HepG2 (cell line): ENCODE measurements around the gene SEMA3C. TPM values are rescaled to one million over a fixed set of nuclear protein-coding genes. Genes with fewer than 3 reads are reported as not detected.

ENCODE experiments used
- ATAC-seq: fragments of 200-7000 bp; cut with Tn5 transposase; 3 replicates; pipeline ENCODE4 v1.9.1; 2020; ENCODE audit warnings: mild to moderate bottlenecking, moderate library complexity
- BruUV-seq: library from RNA; stranded (reverse); fragments of 400-500 nt; replicated peaks from 2 replicates; lab custom pipeline; 2021; lab: Mats Ljungman, UMichigan
- CTCF ChIA-PET: fragments of 300-600 bp; formaldehyde crosslinking; extraction: SDS; loops from one replicate; lab custom pipeline; 2021; ENCODE audit warnings: low total read pairs, inconsistent platforms, low intra/inter-chr PET ratio; lab: Yijun Ruan, JAX
- POLR2A ChIA-PET: fragments of 350-600 bp; sonication (Branson Sonifier 250); formaldehyde crosslinking; loops from one replicate; lab custom pipeline; 2020; ENCODE audit warnings: antibody characterized with exemption, inconsistent platforms; lab: Yijun Ruan, JAX
- DNase-seq: peaks from one replicate; pipeline ENCODE4 v3.0.0-alpha.2; 2015; ENCODE audit warnings: low spot score
- FAIRE-seq: peaks from 3 replicates; lab custom pipeline; 2011; peaks lifted over from hg19 to GRCh38; lab: Jason Lieb, UNC
- H2AFZ ChIP-seq: one replicate; pipeline ENCODE4 v1.6.1; 2011; ENCODE audit warnings: low read length, inconsistent platforms
- H3K27ac ChIP-seq: fragments of 300-600 bp; 3 replicates; pipeline ENCODE4 v1.8.0; 2011; ENCODE audit warnings: mixed run types, mild to moderate bottlenecking, mixed read lengths, low read length, inconsistent platforms; ENCODE audit not compliant: insufficient read depth; ENCODE audit errors: extremely low read length
- H3K27me3 ChIP-seq, 2 experiments: fragments of 200-600 bp in 1 of 2; 2 replicates in 1 of 2; 3 replicates in 1 of 2; pipeline versions ENCODE4 v1.6.0 to v1.8.0; 2011; ENCODE audit warnings: low read length in 2 of 2, mild to moderate bottlenecking in 2 of 2, moderate library complexity in 2 of 2, inconsistent platforms in 1 of 2; ENCODE audit not compliant: insufficient read depth in 2 of 2, control insufficient read depth in 1 of 2
- H3K36me3 ChIP-seq, 2 experiments: fragments of 200-600 bp in 1 of 2; replicated peaks in 1 of 2; 2 replicates in 1 of 2; 3 replicates in 1 of 2; pipeline versions ENCODE4 v1.5.1 to v1.8.0; 2011; ENCODE audit warnings: low read length in 2 of 2, inconsistent platforms in 1 of 2; ENCODE audit not compliant: insufficient read depth in 2 of 2, control insufficient read depth in 1 of 2
- H3K4me1 ChIP-seq: 2 replicates; pipeline ENCODE4 v1.5.1; 2012; ENCODE audit warnings: low read length, inconsistent platforms; ENCODE audit not compliant: insufficient read depth
- H3K4me2 ChIP-seq: 2 replicates; pipeline ENCODE4 v1.6.0; 2011; ENCODE audit warnings: low read depth, low read length, inconsistent platforms
- H3K4me3 ChIP-seq, 3 experiments: fragments of 200-600 bp in 1 of 3; sonication (generic), shearing (Covaris generic) in 1 of 3; replicated peaks in 1 of 3; 2 replicates each; pipeline ENCODE4 v1.5.1; 2011 to 2016; ENCODE audit warnings: low read length in 3 of 3, inconsistent platforms in 2 of 3, low read depth in 2 of 3, mild to moderate bottlenecking in 2 of 3, control low read depth in 1 of 3, mixed read lengths in 1 of 3; ENCODE audit not compliant: insufficient read depth in 1 of 3
- H3K79me2 ChIP-seq: one replicate; pipeline ENCODE4 v1.6.1; 2011; ENCODE audit warnings: low read length, inconsistent platforms; ENCODE audit not compliant: insufficient read depth
- H3K9ac ChIP-seq: 2 replicates; pipeline ENCODE4 v1.6.0; 2011; ENCODE audit warnings: mild to moderate bottlenecking, low read depth, low read length, inconsistent platforms; ENCODE audit not compliant: insufficient read depth
- H3K9me3 ChIP-seq: 2 replicates; pipeline ENCODE4 v1.5.1; 2012; ENCODE audit warnings: mild to moderate bottlenecking, low read length
- H4K20me1 ChIP-seq: 2 replicates; pipeline ENCODE4 v1.6.0; 2011; ENCODE audit warnings: inconsistent platforms, mild to moderate bottlenecking, low read length, moderate library complexity; ENCODE audit not compliant: insufficient read depth
- AGO1 ChIP-seq: fragments of 200-400 bp; formaldehyde crosslinking; IDR thresholded peaks from 2 replicates; pipeline ENCODE4 v1.6.1; 2017; ENCODE audit warnings: mild to moderate bottlenecking, low read depth, low read length, moderate library complexity; ENCODE audit not compliant: poor library complexity, severe bottlenecking
- ARHGAP35 ChIP-seq: sonication (generic); formaldehyde crosslinking; IDR thresholded peaks from 2 replicates; pipeline ENCODE4 v1.9.0; 2022; ENCODE audit warnings: mild to moderate bottlenecking, inconsistent platforms, moderate library complexity, missing genetic modification reagents, borderline replicate concordance
- FOXC1 ChIP-seq: sonication (generic); formaldehyde crosslinking; IDR thresholded peaks from 2 replicates; pipeline ENCODE4 v1.8.0; 2022; ENCODE audit warnings: mild to moderate bottlenecking, missing genetic modification reagents, borderline replicate concordance
- JUNB ChIP-seq: sonication (generic); formaldehyde crosslinking; IDR thresholded peaks from 2 replicates; pipeline ENCODE4 v1.8.0; 2022; ENCODE audit warnings: missing genetic modification reagents, mild to moderate bottlenecking, borderline replicate concordance
- KDM5B ChIP-seq: sonication (generic); formaldehyde crosslinking; IDR thresholded peaks from 2 replicates; pipeline ENCODE4 v1.4.0; 2020; ENCODE audit warnings: missing genetic modification reagents, mild to moderate bottlenecking, borderline replicate concordance
- RBAK ChIP-seq: sonication (generic); formaldehyde crosslinking; IDR thresholded peaks from 2 replicates; pipeline ENCODE4 v1.5.1; 2020; ENCODE audit warnings: mild to moderate bottlenecking, missing genetic modification reagents
- RXRB ChIP-seq: IDR thresholded peaks from 2 replicates; pipeline ENCODE4 v1.6.1; 2016; ENCODE audit warnings: borderline replicate concordance, missing genetic modification reagents, missing compliant biosample characterization
- YY1 ChIP-seq: IDR thresholded peaks from 2 replicates; pipeline ENCODE4 v1.6.1; 2011; ENCODE audit warnings: low read length, low read depth, moderate library complexity, mild to moderate bottlenecking; ENCODE audit not compliant: insufficient read depth, insufficient replicate concordance
- ZNF839 ChIP-seq: sonication (generic); formaldehyde crosslinking; IDR thresholded peaks from 2 replicates; pipeline ENCODE4 v1.4.0; 2020; ENCODE audit warnings: missing genetic modification reagents, mild to moderate bottlenecking, borderline replicate concordance
- WGBS: methylation state at CpG from one replicate; pipeline ENCODE4 v1.1.6; 2017; ENCODE audit warnings: low lambda C conversion rate; 5-methylcytosine and 5-hydroxymethylcytosine counted together
- in situ Hi-C: cut with HindIII; loops from 2 replicates; pipeline ENCODE4 v1.10.0; 2017; ENCODE audit warnings: low pct_unique_long_range_greater_than_20kb; ENCODE audit not compliant: extremely low pct_ligation_motif_present
- intact Hi-C: fragments of 100-400 bp; cut with micrococcal nuclease; formaldehyde crosslinking; loops from one replicate; pipeline ENCODE4 v1.10.0; 2022; ENCODE audit not compliant: unreplicated experiment
- polyA plus RNA-seq, 8 experiments: library from polyadenylated mRNA; depleted of rRNA in 3 of 8; stranded (reverse) in 7 of 8; unstranded in 1 of 8; fragments of >200 nt; fragmentation: Illumina TruSeq in 4 of 8; extraction: Trizol in 4 of 8; gene quantifications; 2 replicates each; pipeline versions ENCODE4 v1.2.1 to v1.2.3, GENCODE V29; 2011 to 2016; ENCODE audit warnings: low read depth in 4 of 8, missing spikeins in 1 of 8, mixed read lengths in 1 of 8; ENCODE audit not compliant: insufficient read depth in 1 of 8
- total RNA-seq, 5 experiments: library from RNA; depleted of rRNA; stranded (reverse); fragments of >200 nt; fragmentation: Illumina TruSeq; extraction: Trizol; gene quantifications; 2 replicates each; pipeline ENCODE4 v1.2.3, GENCODE V29; 2016; ENCODE audit warnings: low read depth in 1 of 5
- TF ChIP-seq, protein P1 (sequence below): sonication (generic); formaldehyde crosslinking; IDR thresholded peaks from 2 replicates; pipeline ENCODE4 v1.4.0; 2020; ENCODE audit warnings: mild to moderate bottlenecking, missing genetic modification reagents
- TF ChIP-seq, protein P2 (sequence below): fragments of 450-650 bp; IDR thresholded peaks from 2 replicates; pipeline ENCODE4 v1.6.1; 2017
- TF ChIP-seq, protein P3 (sequence below): sonication (generic); formaldehyde crosslinking; IDR thresholded peaks from 2 replicates; pipeline ENCODE4 v1.8.0; 2022; ENCODE audit warnings: mild to moderate bottlenecking, missing genetic modification reagents, borderline replicate concordance
- TF ChIP-seq, protein P4 (sequence below): sonication (generic); formaldehyde crosslinking; IDR thresholded peaks from 2 replicates; pipeline ENCODE4 v1.5.0; 2020; ENCODE audit warnings: missing genetic modification reagents
- TF ChIP-seq, protein P5 (sequence below): sonication (generic); formaldehyde crosslinking; IDR thresholded peaks from 2 replicates; pipeline ENCODE4 v1.4.0; 2020; ENCODE audit warnings: missing genetic modification reagents

The SEMA3C gene
- total and polyA plus RNA-seq, 2 of the 13 experiments (the other 11 are each of a cell fraction or from before 2014, with no cell fraction given): 0.05 to 0.13 TPM

DNA sequence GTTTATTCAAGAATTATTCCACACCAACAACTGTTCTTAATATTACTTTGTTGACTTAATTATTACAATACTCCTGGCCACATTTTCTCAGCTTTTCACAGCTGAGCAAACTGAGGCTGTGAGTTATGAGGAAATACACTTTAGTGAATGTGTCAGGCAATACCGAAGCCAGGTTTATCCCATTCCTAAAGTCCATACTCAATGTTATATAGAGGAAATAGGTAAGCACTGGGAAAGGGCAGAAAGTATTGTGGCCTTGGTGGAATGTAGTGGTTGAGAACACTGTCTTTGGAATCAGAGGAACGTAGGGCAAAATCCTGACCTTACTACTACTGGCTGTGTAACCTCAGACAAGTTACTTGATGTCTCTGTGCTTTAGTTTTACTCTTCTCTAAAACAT is 169.6 kb downstream of the SEMA3C start:
- in situ Hi-C loops: no loop called here
- no peak for ATAC-seq
- TF ChIP-seq RXRB (no peak), AGO1 (no peak), JUNB (no peak), YY1 (no peak), FOXC1 (no peak), KDM5B (no peak), ARHGAP35 (no peak), ZNF839 (no peak), RBAK (CRISPR knock-in tag) (no peak)
- TF ChIP-seq, protein P1, sequence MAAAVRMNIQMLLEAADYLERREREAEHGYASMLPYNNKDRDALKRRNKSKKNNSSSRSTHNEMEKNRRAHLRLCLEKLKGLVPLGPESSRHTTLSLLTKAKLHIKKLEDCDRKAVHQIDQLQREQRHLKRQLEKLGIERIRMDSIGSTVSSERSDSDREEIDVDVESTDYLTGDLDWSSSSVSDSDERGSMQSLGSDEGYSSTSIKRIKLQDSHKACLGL (CRISPR knock-in tag): no peak
- TF ChIP-seq, protein P2, sequence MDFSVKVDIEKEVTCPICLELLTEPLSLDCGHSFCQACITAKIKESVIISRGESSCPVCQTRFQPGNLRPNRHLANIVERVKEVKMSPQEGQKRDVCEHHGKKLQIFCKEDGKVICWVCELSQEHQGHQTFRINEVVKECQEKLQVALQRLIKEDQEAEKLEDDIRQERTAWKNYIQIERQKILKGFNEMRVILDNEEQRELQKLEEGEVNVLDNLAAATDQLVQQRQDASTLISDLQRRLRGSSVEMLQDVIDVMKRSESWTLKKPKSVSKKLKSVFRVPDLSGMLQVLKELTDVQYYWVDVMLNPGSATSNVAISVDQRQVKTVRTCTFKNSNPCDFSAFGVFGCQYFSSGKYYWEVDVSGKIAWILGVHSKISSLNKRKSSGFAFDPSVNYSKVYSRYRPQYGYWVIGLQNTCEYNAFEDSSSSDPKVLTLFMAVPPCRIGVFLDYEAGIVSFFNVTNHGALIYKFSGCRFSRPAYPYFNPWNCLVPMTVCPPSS: no peak
- TF ChIP-seq, protein P3, sequence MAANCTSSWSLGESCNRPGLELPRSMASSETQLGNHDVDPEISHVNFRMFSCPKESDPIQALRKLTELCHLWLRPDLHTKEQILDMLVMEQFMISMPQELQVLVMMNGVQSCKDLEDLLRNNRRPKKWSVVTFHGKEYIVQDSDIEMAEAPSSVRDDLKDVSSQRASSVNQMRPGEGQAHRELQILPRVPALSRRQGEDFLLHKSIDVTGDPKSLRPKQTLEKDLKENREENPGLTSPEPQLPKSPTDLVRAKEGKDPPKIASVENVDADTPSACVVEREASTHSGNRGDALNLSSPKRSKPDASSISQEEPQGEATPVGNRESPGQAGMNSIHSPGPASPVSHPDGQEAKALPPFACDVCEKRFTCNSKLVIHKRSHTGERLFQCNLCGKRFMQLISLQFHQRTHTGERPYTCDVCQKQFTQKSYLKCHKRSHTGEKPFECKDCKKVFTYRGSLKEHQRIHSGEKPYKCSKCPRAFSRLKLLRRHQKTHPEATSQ: no peak
- TF ChIP-seq, protein P4, sequence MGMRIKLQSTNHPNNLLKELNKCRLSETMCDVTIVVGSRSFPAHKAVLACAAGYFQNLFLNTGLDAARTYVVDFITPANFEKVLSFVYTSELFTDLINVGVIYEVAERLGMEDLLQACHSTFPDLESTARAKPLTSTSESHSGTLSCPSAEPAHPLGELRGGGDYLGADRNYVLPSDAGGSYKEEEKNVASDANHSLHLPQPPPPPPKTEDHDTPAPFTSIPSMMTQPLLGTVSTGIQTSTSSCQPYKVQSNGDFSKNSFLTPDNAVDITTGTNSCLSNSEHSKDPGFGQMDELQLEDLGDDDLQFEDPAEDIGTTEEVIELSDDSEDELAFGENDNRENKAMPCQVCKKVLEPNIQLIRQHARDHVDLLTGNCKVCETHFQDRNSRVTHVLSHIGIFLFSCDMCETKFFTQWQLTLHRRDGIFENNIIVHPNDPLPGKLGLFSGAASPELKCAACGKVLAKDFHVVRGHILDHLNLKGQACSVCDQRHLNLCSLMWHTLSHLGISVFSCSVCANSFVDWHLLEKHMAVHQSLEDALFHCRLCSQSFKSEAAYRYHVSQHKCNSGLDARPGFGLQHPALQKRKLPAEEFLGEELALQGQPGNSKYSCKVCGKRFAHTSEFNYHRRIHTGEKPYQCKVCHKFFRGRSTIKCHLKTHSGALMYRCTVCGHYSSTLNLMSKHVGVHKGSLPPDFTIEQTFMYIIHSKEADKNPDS (CRISPR knock-in tag): no peak
- TF ChIP-seq, protein P5, sequence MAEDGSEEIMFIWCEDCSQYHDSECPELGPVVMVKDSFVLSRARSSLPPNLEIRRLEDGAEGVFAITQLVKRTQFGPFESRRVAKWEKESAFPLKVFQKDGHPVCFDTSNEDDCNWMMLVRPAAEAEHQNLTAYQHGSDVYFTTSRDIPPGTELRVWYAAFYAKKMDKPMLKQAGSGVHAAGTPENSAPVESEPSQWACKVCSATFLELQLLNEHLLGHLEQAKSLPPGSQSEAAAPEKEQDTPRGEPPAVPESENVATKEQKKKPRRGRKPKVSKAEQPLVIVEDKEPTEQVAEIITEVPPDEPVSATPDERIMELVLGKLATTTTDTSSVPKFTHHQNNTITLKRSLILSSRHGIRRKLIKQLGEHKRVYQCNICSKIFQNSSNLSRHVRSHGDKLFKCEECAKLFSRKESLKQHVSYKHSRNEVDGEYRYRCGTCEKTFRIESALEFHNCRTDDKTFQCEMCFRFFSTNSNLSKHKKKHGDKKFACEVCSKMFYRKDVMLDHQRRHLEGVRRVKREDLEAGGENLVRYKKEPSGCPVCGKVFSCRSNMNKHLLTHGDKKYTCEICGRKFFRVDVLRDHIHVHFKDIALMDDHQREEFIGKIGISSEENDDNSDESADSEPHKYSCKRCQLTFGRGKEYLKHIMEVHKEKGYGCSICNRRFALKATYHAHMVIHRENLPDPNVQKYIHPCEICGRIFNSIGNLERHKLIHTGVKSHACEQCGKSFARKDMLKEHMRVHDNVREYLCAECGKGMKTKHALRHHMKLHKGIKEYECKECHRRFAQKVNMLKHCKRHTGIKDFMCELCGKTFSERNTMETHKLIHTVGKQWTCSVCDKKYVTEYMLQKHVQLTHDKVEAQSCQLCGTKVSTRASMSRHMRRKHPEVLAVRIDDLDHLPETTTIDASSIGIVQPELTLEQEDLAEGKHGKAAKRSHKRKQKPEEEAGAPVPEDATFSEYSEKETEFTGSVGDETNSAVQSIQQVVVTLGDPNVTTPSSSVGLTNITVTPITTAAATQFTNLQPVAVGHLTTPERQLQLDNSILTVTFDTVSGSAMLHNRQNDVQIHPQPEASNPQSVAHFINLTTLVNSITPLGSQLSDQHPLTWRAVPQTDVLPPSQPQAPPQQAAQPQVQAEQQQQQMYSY (CRISPR knock-in tag): no peak

More for the DNA sequence above, 169.6 kb downstream of the SEMA3C start:
- no peak overlapping the region for H3K9ac ChIP-seq
- no TSS peak for BruUV-seq
- H3K79me2 ChIP-seq: no peaks in the 10 kb centered on the region
- intact Hi-C loops: no loop called here
- H2AFZ ChIP-seq: no peak overlapping the region
- WGBS: 24% methylated on average over 2 of the region's 2 CpGs
- no peak overlapping the region for H3K4me3 ChIP-seq
- no peak overlapping the region for H3K27ac ChIP-seq
- FAIRE-seq (no peak), DNase-seq (no peak)
- H3K4me2 ChIP-seq: no peak overlapping the region
- ChIA-PET POLR2A (no interaction called here), CTCF (no interaction called here)
- H4K20me1 ChIP-seq: no peaks in the 10 kb centered on the region
- no peaks in the 10 kb centered on the region for H3K36me3 ChIP-seq
- H3K9me3 ChIP-seq: no peaks in the 10 kb centered on the region
- no peaks in the 10 kb centered on the region for H3K27me3 ChIP-seq
- H3K4me1 ChIP-seq: peaks cover 5% of the 10 kb centered on the region; the same call in 1 of the 2 replicates
